HEK293 (cell line): ENCODE data around the gene ZNF524.

ENCODE experiments used
- BCL11B ChIP-seq: fragments of 450-650 bp; formaldehyde crosslinking; IDR thresholded peaks from 2 replicates; pipeline ENCODE4 v1.5.1; 2016; ENCODE audit warnings: low read depth, missing biosample characterization, missing genetic modification characterization
- GLI2 ChIP-seq: fragments of 450-650 bp; formaldehyde crosslinking; IDR thresholded peaks from 2 replicates; pipeline ENCODE4; 2017; ENCODE audit warnings: missing biosample characterization, missing genetic modification characterization, low read depth, borderline replicate concordance
- HOXC10 ChIP-seq: sonication (generic); formaldehyde crosslinking; IDR thresholded peaks from 2 replicates; pipeline ENCODE4 v1.8.1; 2023; ENCODE audit warnings: mild to moderate bottlenecking, missing genetic modification reagents
- KLF10 ChIP-seq: fragments of 450-650 bp; IDR thresholded peaks from 2 replicates; pipeline ENCODE4 v1.5.1; 2018; ENCODE audit warnings: missing biosample characterization, mild to moderate bottlenecking, missing genetic modification characterization
- PRDM2 ChIP-seq: fragments of 450-650 bp; formaldehyde crosslinking; IDR thresholded peaks from 2 replicates; pipeline ENCODE4 v1.5.1; 2016; ENCODE audit warnings: missing biosample characterization, missing genetic modification characterization, borderline replicate concordance
- PRDM4 ChIP-seq: fragments of 450-650 bp; formaldehyde crosslinking; IDR thresholded peaks from 2 replicates; pipeline ENCODE4 v1.5.1; 2017; ENCODE audit warnings: missing biosample characterization, missing genetic modification characterization
- REPIN1 ChIP-seq: fragments of 450-650 bp; formaldehyde crosslinking; IDR thresholded peaks from 2 replicates; pipeline ENCODE4 v1.5.1; 2017; ENCODE audit warnings: missing biosample characterization, missing genetic modification characterization, low read depth
- SETDB1 ChIP-seq: IDR thresholded peaks from one replicate; pipeline ENCODE4 v1.6.1; 2017; ENCODE audit warnings: mild to moderate bottlenecking, low read length, moderate library complexity, mixed read lengths; ENCODE audit not compliant: insufficient read length
- TSHZ1 ChIP-seq: fragments of 450-650 bp; formaldehyde crosslinking; IDR thresholded peaks from 2 replicates; pipeline ENCODE4 v1.5.1; 2016; ENCODE audit warnings: missing biosample characterization, missing genetic modification characterization, borderline replicate concordance
- ZEB2 ChIP-seq: fragments of 450-650 bp; formaldehyde crosslinking; IDR thresholded peaks from 2 replicates; pipeline ENCODE4 v1.5.1; 2016; ENCODE audit warnings: missing biosample characterization, missing genetic modification characterization
- ZIC2 ChIP-seq: fragments of 450-650 bp; formaldehyde crosslinking; IDR thresholded peaks from 2 replicates; pipeline ENCODE4 v1.5.1; 2016; ENCODE audit warnings: missing biosample characterization, missing genetic modification characterization
- ZNF155 ChIP-seq: fragments of 450-650 bp; formaldehyde crosslinking; IDR thresholded peaks from 2 replicates; pipeline ENCODE4 v1.5.1; 2016; ENCODE audit warnings: missing biosample characterization, missing genetic modification characterization
- ZNF16 ChIP-seq: fragments of 450-650 bp; formaldehyde crosslinking; IDR thresholded peaks from 2 replicates; pipeline ENCODE4 v1.5.1; 2016; ENCODE audit warnings: low read depth, missing biosample characterization, missing genetic modification characterization
- ZNF23 ChIP-seq: fragments of 450-650 bp; formaldehyde crosslinking; IDR thresholded peaks from 2 replicates; pipeline ENCODE4 v1.5.1; 2016; ENCODE audit warnings: missing biosample characterization, missing genetic modification characterization, borderline replicate concordance
- ZNF311 ChIP-seq: fragments of 450-650 bp; formaldehyde crosslinking; IDR thresholded peaks from 2 replicates; pipeline ENCODE4 v1.5.1; 2017; ENCODE audit warnings: missing biosample characterization, missing genetic modification characterization, borderline replicate concordance
- ZNF350 ChIP-seq: fragments of 450-650 bp; formaldehyde crosslinking; IDR thresholded peaks from 2 replicates; pipeline ENCODE4 v1.5.0; 2017; ENCODE audit warnings: missing biosample characterization, mild to moderate bottlenecking, missing genetic modification characterization
- ZNF354C ChIP-seq: fragments of 450-650 bp; formaldehyde crosslinking; IDR thresholded peaks from 2 replicates; pipeline ENCODE4 v1.5.1; 2016; ENCODE audit warnings: missing biosample characterization, missing genetic modification characterization, low read depth, borderline replicate concordance
- ZNF416 ChIP-seq: fragments of 450-650 bp; formaldehyde crosslinking; IDR thresholded peaks from 2 replicates; pipeline ENCODE4 v1.5.1; 2016; ENCODE audit warnings: missing biosample characterization, missing genetic modification characterization
- ZNF501 ChIP-seq: fragments of 450-650 bp; formaldehyde crosslinking; IDR thresholded peaks from 2 replicates; pipeline ENCODE4 v1.5.1; 2016; ENCODE audit warnings: missing biosample characterization, missing genetic modification characterization
- ZNF521 ChIP-seq: fragments of 450-650 bp; formaldehyde crosslinking; IDR thresholded peaks from 2 replicates; pipeline ENCODE4 v1.5.1; 2017; ENCODE audit warnings: missing biosample characterization, mild to moderate bottlenecking, missing genetic modification characterization
- ZNF529 ChIP-seq: fragments of 450-650 bp; formaldehyde crosslinking; IDR thresholded peaks from 2 replicates; pipeline ENCODE4 v1.5.1; 2017; ENCODE audit warnings: missing genetic modification characterization, missing biosample characterization; ENCODE audit not compliant: insufficient replicate concordance
- ZNF530 ChIP-seq: fragments of 450-650 bp; formaldehyde crosslinking; IDR thresholded peaks from 2 replicates; pipeline ENCODE4 v1.5.1; 2016; ENCODE audit warnings: low read depth, missing biosample characterization, missing genetic modification characterization
- ZNF596 ChIP-seq: fragments of 450-650 bp; IDR thresholded peaks from 2 replicates; pipeline ENCODE4 v1.5.0; 2018; ENCODE audit warnings: missing biosample characterization, mild to moderate bottlenecking, missing genetic modification characterization, moderate library complexity
- ZNF600 ChIP-seq: fragments of 450-650 bp; formaldehyde crosslinking; IDR thresholded peaks from 2 replicates; pipeline ENCODE4 v1.5.1; 2016; ENCODE audit warnings: missing biosample characterization, missing genetic modification characterization
- ZNF624 ChIP-seq: fragments of 450-650 bp; formaldehyde crosslinking; IDR thresholded peaks from 2 replicates; pipeline ENCODE4 v1.5.1; 2017; ENCODE audit warnings: missing biosample characterization, missing genetic modification characterization
- ZNF654 ChIP-seq: fragments of 450-650 bp; formaldehyde crosslinking; IDR thresholded peaks from 2 replicates; pipeline ENCODE4 v1.5.1; 2016; ENCODE audit warnings: low read depth, missing biosample characterization, missing genetic modification characterization
- ZNF677 ChIP-seq: fragments of 450-650 bp; IDR thresholded peaks from 2 replicates; pipeline ENCODE4 v1.5.0; 2018; ENCODE audit warnings: missing biosample characterization, mild to moderate bottlenecking, missing genetic modification characterization, moderate library complexity
- ZNF837 ChIP-seq: fragments of 450-650 bp; formaldehyde crosslinking; IDR thresholded peaks from 2 replicates; pipeline ENCODE4 v1.5.1; 2016; ENCODE audit warnings: missing biosample characterization, missing genetic modification characterization

The ZNF524 gene

GRCh38 chr19:55605637-55606470 lies 5.8 kb downstream of the ZNF524 start, which contains the start of gene ZNF865 (continued):
- TF ChIP-seq ZNF521 (tag by site-specific recombination) (no peak), ZNF596 (tag by site-specific recombination) (no peak), GLI2 (tag by site-specific recombination) (no peak), ZNF654 (peak; percentile 84), PRDM4 (tag by site-specific recombination) (no peak), ZNF837 (tag by site-specific recombination) (no peak), ZIC2 (tag by site-specific recombination) (no peak), TSHZ1 (tag by site-specific recombination) (no peak), ZNF16 (tag by site-specific recombination) (no peak), ZNF311 (no peak), ZEB2 (0 out of 2 replicates have a peak, but pooled peaks have one; percentile 47), SETDB1 (no peak), ZNF416 (tag by site-specific recombination) (no peak), PRDM2 (tag by site-specific recombination) (no peak), ZNF624 (tag by site-specific recombination) (no peak), ZNF529 (tag by site-specific recombination) (no peak), ZNF600 (tag by site-specific recombination) (peak; percentile 60), ZNF350 (tag by site-specific recombination) (no peak), KLF10 (tag by site-specific recombination) (no peak), ZNF530 (no peak), ZNF23 (no peak), BCL11B (tag by site-specific recombination) (no peak), ZNF155 (tag by site-specific recombination) (no peak), ZNF677 (tag by site-specific recombination) (no peak), REPIN1 (tag by site-specific recombination) (no peak), ZNF501 (tag by site-specific recombination) (no peak; the same call in 1 of the 2 replicates), ZNF354C (tag by site-specific recombination) (no peak), HOXC10 (CRISPR knock-in tag) (no peak)
